ENCODE measurements around the gene SLC41A1.

Gene SLC41A1

DNA sequence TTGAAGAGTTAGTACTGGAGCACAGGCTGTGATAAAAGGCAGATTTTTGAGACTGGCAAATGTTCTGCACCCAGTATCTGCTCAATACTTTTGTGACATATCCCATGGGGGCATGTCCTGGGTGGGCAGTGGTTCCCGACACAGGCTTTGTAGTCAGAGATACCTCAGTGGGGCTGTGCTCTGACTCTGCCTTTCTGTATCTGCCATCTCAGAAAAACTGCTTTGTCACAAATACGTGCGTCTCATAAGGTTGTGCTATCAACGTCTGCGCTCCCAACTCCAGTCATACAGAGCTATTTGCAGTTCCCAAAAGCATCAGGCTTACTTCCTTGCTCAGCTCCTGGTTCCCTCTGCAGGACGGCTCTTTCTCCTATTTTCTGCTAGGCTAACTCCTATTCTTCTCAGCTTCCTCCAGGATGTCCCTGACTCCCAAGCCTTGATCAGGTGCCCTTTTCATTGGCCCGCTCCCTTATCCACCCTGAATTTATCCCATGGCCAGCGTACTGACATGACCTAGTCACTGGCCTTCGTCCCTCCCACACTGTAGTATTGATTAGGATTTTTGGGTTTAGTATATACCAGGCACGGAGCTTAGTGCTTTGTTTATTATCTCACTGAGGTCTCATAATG is 25.6 kb downstream of the SLC41A1 start:
- no peak for DNase-seq (ENCODE audit: low read depth)

DNA sequence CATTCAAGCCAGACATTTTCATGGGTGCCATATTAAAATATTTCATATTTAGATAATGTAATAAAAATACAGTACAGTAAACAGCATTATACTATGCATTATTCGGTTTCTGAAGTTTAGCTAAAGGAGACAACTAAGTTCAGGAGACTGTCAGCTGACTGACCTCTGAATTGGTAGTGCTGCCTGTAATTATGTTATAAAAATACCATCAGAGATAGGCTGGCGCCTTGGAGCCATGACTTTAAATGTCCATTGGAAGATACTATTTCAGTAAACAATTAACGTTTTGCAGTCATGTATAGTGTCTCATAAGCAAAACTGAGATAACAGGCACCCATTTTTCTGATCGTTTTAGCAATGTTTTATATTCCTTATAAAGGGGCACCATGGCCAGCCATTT is 26.4 kb downstream of the SLC41A1 start:
- no peak for DNase-seq (ENCODE audit: low read depth)

DNA sequence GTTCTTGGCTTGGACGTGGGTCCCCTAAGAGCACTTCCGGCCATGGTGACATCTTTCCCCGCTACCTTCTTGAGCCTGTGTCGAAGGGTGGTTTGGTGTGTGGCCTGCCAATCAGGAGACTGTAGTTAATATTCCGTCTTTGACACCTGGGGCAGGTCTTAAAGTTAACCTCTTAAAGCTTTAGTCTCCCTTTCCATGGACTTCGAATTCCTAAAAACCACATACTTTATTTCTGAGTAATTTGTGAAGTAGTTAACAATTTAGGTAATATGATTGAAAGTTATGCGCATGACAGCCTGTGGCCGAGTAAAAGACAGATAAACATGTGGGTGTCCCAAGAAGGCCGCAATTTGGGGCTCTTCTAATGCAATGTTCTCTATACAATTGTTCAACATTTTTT is 27.6 kb downstream of the SLC41A1 start:
- DNase-seq (ENCODE audit: low read depth), result no peak

DNA sequence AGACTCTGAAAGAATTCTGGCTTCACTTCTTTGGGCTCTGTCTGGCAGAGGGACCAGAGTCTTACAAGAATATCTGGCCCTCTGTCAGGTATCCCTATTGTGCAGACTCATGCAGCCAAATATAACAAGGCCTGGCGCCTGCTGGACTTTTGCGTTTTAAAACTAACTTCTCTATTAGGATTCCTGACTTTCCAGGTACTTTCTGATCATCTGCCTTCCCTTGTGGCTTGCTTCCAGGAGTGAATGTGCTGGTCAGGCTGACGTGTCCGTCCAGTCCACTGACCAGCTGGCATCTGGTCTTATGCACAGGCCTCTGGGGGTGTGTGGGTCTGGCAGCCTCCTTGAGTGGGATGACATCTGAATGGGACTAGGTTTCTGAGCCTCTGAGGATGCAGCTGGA is 29.1 kb downstream of the SLC41A1 start:
- DNase-seq (ENCODE audit: low read depth), result no peak

DNA sequence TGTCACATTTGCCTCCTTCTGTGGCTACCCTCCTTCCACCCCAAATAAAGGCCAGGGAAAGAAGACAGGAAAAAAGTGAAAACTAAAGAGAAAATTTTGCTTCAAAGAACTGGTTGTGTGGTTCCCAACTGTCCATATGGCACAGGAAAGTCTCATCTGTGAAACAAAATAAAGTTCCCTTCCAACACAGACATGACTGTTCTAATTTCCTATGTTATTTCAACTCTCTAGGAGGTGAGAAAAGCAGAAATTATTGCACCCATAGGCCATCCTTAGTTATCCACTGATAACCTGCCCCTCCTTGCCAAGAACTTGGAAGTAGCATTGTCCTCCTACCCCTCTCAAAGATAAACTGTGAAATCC is 29.6 kb downstream of the SLC41A1 start:
- no peak for DNase-seq (ENCODE audit: low read depth)

DNA sequence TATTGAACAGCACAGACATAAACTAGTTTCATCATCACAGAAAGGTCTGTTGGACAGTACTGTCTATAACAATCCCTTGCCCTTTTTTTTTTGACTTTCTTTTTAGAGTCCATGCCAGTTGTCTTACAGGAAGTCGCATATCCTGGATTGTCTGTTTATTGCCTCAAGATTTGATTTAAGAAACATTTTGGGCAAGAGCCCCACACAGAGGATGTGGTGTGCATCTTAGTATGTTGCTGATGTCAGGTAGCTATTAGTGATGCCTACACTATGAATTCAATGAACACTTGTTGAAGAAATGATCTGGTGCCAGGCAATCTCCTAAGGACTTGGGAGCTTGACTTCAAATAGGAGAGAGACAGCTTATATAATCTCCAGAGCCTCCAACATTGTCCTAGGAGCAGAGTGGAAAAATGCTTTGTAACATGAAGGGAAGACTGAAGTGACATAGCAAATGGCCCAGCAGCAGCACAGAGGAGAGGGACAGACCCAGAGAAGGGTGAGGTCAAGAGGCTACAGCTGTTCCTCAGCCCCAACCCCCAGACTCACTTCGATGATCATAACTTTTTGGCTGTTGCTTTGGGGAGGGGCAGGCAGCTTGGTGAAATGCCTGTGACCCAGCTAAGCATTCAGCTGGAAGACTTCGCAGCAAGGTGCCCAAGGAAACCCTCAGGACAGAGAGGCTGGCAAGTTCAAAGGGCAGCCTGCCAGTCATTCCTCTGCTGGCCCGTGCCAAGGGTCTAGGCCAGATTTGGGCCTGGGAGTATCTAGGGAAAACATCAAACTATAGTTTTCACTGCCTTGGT is 30.2 kb downstream of the SLC41A1 start:
- no peak for DNase-seq (ENCODE audit: low read depth)

DNA sequence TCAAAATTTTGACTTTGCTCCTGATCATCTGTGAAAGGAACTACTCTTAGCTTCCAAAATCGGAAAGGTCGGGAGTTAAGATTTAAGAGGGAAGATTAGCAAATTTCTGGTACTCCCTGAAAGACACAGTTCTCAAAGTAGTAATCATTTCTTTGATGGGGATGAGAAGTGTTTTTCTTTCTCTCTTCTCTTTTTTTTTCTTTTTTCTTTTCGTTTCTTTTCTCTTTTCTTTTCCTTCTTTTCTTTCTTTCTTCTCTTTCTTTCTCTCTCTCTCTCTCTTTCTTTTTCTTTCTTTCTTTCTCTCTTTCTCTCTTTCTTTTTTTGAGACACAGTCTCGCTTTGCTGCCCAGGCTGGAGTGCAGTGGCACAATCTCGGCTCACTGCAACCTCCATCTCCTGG is 32.7 kb downstream of the SLC41A1 start:
- no peak for DNase-seq (ENCODE audit: low read depth)

DNA sequence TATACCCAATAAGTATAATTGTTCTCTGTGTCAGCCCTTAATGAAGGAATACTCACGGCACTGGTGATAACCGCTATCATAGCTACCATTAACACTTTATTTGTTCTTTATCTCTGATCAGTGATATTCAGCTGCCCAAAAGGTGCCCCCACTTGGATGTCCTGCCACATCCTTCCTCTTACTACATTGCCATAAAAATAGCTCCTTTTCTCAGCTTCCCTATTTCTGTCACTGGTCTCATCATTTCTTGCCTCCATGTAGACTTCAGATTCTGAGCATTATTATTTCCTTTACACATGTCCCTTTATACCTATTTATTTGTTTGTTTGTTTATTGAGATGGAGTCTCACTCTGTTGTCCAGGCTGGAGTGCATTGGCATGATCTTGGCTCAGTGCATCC is 35.0 kb downstream of the SLC41A1 start:
- no peak for DNase-seq (ENCODE audit: low read depth)

DNA sequence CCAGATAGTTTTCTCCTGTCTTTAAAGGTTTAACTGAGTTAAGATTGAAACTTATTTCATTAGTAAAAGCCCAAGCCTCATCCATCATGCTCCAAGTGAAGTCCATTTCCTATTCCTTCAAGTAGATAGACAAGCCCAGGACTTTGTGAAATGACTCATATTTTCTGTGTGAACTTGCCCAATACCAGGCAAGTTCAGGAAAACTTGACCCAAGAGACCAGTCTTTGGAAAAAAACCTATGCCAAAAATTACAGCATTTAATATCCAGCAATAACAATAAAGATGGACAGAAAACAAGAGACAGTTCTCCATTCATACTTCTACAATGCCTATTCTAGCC is 37.3 kb downstream of the SLC41A1 start:
- no peak for DNase-seq (ENCODE audit: low read depth)

DNA sequence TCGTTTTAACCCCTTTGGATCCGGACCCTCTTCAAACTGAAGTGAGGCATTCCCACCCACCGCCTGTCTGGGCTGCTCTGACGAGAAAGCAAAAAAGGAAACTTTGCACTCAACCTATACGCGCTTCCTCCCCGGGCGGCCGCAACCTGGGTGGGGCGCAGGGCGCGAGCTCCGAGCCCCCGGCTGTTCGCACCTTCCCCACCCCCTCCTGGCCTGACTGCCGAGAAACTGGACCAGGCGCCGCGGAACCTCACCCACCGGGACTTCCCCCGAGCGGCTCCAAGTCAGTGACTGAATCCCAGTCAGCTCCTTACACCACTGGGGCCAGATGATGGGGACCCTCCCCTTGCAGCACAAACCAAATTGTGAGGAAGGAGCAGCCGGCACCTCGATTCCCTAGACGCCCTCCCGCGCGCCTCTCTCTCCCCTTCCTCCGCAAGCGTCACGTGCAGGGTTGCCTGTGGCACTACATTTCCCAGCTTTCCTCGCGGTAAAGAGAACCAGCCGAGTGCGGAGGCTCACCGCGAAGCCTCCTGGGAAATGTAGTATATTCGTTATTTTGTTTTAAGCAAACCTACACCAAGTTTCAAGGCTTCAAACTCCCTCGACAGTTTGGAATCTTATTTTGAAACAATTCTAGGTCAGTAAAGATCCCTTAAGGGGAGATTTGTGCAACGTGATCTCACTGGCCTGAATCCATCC is 37.8 kb downstream of the SLC41A1 start, which contains the start of gene RAB29:
TSS of gene RAB29 (minus strand) at position 468 of the 702 bp plus-strand sequence. CDS start 526 bp downstream, outside the sequence.
- peak; percentile 75 for DNase-seq (ENCODE audit: low read depth)

DNA sequence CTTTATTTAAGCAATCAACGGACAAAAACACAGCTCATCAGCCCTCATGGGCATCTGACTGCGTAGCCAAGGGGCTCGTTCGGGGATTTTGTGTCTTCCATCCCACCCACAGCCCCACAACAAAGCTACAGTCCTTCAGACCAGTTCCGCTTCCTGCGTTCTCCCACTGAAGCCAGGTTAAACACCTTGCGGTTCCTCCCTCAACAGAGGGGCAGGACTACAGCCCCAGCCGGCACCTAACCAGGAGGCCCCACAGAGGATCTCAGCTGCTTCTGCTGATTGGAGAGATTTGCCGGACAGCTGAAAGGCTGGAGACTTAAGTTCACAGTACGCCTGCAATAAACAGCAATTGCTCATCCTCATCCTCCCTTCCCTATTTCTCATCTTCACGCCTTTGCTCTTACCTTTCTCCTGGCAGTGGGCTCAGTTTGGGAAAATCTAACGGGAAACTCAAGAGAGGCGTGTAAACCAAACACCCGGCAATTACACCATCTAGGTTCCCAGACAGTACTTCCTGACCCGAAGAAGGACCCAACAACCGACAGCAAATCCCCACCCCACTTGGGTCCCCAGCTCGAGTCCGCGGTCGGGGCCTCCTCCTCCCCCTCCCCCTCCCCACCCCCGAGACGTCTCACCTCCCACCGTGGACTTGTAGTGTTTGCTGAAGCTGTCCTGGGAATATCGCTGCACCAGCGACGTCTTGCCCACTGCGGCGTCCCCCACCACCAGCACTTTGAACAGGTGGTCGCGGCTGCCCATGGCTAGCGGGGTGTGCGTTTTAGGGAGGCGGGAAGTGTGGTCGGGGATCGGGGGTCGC is 38.6 kb downstream of the SLC41A1 start:
- DNase-seq (ENCODE audit: low read depth), result peak; percentile 10

DNA sequence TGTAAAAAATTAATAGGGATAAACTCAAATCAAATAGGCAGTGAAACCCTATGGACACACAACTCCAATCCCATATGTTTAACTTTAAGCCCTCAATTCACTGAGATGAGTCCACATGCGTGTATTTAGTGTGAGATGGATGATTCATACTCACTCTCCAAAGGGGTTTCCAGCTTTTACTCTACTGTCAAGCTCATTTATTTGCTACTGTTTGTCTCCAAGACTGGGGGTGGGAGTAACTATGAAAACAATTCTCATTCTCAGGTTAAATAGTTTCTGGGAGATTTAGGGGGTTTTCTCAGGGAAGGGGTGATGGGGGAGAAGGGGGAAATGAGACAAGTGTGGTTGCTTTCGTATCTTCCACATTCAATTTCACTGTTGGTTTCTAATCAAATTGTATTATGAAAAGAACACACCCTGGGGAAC is 40.4 kb downstream of the SLC41A1 start:
- no peak for DNase-seq (ENCODE audit: low read depth)

DNA sequence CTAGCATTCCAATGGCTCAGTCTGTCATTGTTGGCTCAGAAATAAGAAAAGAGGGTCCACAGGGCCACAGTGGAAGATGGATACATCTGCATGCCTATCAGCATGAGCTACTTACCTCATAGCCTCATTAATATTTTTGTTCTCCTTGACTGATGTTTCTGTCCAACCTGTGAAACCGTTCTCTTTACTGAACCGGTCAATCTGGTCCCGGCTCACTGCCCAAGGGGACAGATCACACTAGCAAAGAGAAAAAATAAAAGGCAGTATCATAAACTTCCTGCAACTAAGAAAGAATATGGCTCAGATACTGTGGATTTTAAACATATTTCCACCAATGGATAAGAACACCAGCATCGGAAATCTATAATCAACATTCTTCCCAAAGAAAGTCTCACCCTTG is 42.4 kb downstream of the SLC41A1 start:
- DNase-seq (ENCODE audit: low read depth), result no peak

DNA sequence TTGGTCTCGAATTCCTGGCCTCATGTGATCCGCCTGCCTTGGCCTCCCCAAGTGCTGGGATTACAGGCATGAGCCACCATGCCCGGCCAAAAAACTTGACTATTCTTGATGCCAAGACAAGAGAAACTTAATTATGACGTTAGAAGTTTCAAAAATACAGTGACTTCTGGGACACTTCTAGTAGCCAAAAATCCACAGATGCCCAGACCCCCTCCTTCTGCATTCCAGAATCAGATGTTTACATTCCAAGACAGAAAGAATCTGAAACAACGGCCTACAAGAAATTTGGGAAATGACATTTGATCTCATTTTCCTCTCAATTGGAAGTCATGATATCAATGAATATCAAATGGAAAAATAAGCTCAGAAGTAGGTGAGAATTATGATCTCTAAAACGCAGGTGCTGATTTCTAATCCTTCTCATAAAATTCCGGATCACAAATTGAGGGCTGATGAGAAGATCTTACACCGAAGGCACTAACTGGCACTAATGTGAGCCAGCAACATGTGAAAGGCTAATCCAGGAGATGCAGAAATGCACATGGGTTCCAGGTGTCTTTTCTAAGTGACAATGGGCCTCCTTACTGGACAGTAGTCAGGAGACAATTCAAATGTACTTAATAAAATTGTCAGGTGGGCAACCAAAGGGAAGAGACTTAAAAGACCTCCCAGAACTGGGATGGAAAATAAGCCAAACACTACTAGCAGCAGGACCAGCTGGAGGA is 43.2 kb downstream of the SLC41A1 start:
- DNase-seq (ENCODE audit: low read depth), result no peak

DNA sequence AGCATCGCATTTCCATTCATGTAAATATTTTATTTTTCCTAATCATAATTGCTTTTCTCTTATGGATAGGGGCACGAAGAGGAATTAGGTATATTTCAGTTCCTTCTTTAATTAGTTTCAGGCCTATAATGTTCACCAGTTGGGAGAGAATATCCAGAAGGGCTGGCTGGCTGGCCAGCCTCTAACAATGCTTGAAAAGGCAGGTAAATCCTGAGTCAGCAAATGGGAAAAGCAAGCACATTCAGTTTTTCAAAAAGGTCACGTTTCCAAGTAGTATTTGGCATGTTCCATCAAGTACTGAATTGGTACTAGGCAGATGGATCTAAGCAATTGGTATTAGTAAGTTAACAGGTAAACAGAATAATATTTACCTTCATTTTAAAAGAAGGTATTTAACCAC is 45.8 kb downstream of the SLC41A1 start:
- DNase-seq (ENCODE audit: low read depth), result no peak

DNA sequence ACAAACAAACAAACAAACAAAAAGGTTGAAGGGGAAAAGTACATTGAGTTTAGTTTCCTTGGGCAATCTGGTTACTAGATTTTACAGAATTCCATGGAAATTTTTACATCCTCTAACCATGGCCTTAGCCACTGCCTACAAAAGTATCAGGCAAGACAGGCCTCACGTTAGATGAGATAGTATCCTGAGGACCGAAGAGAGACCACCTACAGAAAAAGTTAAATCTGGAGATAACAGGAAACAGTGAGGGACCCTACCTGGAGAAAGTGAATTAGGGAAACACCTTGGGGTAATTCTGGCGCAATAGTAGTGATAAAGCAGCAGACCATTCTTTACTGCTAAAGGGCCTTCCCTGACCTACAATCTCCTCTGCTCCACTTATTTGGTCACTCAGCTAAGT is 46.4 kb downstream of the SLC41A1 start:
- DNase-seq (ENCODE audit: low read depth), result no peak

DNA sequence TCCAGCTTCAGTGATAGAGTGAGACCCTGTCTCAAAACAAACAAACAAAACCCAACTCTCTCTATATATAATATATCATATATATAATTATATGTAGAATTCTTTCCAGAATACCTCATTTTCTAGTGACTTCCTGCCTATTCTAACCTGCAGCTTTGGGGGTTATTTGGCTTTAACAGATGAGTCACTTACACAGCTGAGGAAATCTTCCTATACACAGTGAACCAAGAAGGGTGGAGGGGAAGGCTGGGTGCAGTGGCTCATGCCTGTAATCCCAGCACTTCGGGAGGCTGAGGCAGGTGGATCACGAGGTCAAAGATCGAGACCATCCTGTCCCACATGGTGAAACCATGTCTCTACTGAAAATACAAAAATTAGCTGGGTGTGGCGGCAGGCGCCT is 47.0 kb downstream of the SLC41A1 start:
- DNase-seq (ENCODE audit: low read depth), result no peak

DNA sequence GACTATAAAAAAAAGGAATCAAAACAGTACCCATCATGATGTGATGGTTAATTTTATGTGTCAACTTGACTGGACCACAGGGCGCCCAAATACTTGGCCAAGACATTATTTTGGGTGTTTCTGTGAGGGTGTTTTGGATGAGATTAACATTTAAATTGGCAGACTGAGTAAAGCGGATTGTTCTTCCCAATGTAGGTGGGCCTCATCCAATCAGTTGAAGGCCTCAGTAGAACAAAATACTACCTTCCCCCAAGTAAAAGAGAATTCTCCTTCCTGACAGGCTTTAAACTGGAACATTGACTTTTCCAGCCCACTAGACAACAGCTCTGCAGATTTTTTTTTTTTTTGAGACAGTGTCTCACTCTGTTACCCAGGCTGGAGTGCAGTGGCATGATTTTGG is 48.4 kb downstream of the SLC41A1 start:
- no peak for DNase-seq (ENCODE audit: low read depth)

DNA sequence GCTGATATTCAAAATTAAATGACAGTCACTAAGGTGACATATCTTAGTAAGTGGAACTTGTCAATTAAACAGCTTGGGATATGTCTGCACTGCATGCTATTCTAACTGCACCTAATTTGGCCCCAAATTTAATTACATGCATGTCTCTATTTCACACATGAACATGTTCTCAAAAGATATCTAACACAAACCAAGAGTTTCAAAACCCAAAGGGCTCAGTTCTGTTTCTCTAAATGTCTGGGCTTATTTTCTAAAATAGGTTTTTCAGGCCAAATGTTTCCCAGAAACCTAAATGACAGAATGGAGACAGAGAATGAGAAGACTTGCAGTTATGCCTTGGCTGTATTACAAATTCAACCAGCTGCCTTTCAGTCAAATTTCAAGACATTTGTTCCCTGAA is 49.0 kb downstream of the SLC41A1 start:
- DNase-seq (ENCODE audit: low read depth), result no peak

DNA sequence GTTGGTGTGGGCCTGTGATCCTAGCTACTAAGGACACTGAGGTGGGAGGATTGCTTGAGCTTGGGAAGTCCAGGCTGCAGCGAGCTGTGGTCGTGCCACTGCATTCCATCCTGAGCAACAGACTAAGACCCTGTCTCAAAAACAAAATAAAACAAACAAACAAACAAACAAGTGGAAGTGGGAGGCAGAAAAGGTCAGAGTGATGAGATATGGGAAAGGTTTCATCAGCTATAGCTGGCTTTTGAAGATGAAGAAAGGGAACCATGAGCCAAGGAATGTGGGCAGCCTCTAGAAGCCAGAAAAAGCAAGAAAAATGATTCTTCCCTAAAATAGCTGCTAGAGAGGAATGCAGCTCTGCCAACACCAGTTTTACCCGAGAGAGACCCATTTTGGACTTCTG is 52.4 kb downstream of the SLC41A1 start:
- DNase-seq (ENCODE audit: low read depth), result no peak

DNA sequence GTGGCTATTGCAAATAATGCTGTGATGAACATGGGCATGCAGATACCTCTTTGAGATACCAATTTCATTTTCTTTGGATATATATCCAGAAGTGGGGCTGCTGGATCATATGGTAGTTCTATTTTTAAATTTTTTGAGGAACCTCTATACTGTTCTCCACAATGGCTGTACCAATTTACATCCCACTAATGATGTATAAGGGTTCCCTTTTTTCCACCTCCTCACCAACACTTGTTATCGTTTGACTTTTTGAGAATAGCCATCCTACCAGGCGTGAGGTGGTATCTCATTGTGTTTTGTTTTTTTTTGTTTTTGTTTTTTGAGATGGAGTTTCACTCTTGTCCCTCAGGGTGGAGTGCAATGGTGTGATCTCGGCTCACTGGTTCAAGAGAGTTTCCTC is 56.4 kb downstream of the SLC41A1 start:
- no peak for DNase-seq (ENCODE audit: low read depth)

DNA sequence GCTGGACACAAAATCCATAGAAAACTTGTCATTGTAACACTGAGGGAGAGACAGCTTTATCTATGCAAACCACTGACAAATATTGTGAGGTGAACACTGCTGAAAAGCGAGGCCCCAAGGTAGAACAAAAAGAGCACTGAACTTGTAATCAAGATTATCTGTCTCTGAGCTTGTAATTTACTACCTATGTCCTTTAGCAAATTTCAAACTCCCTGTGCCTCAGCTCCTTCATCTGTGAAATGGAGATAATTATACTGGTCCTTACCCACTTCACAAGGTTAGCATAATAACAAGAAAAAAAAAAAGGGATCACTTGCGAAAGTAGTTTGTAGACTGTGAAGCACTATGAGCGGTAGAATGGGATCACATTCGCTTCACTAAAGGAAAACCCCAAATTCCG is 58.1 kb downstream of the SLC41A1 start:
- DNase-seq (ENCODE audit: low read depth), result no peak
